ENCODE measurements around the gene JARID2. TPM values are rescaled to one million over a fixed set of nuclear protein-coding genes. Genes with fewer than 3 reads are reported as not detected.

Gene JARID2
- total RNA-seq, 1 donor from 2014 or later = 48.7 TPM

GRCh38 chr6:15502446-15503345, 256.8 kb downstream of the JARID2 start:
- intact Hi-C loops (cut with micrococcal nuclease) = no loop called here
- peaks cover 69% of the 10 kb centered on the region for H3K36me3 Mint-ChIP-seq (ENCODE audit: low read depth)
- no peaks in the 10 kb centered on the region for H3K27me3 Mint-ChIP-seq
- peaks cover 7% of the 10 kb centered on the region for H3K4me1 Mint-ChIP-seq
- no peak overlapping the region for H3K27ac Mint-ChIP-seq
- H3K9me3 Mint-ChIP-seq = no peaks in the 10 kb centered on the region
- no peak overlapping the region for H3K4me3 Mint-ChIP-seq
- DNase-seq = no peak

GRCh38 chr6:15503346-15503680, 257.4 kb downstream of the JARID2 start:
- peaks cover 4% of the 10 kb centered on the region for H3K4me1 Mint-ChIP-seq
- H3K9me3 Mint-ChIP-seq = no peaks in the 10 kb centered on the region
- DNase-seq = no peak
- intact Hi-C loops (cut with micrococcal nuclease) = no loop called here
- peaks cover 65% of the 10 kb centered on the region for H3K36me3 Mint-ChIP-seq (ENCODE audit: low read depth)
- no peak overlapping the region for H3K4me3 Mint-ChIP-seq
- no peaks in the 10 kb centered on the region for H3K27me3 Mint-ChIP-seq
- peak overlapping the region; percentile 29 for H3K27ac Mint-ChIP-seq

DNA sequence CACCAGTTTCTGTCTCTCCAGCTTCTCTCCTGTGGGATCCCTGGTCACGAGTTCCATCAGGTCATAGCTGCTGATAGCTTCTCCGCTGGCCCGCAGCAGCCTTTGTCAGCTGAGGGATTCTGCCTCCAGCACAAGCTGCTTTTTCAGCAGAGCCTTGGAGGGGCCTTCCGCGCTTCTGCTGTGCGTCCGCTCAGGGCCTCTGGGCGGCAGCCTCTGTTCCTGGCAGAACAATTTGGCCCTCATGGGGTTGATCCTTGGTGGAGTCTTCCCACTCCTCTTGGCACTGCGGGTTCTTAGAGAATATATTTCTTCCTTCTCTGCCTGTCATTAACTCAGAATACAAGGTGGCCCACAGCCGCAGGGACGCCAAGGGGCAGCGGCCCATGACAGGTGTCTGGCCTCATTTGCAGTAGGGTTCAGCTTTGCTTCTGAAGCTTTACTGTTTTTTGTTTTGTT, 258.2 kb downstream of the JARID2 start:
- intact Hi-C loops (cut with micrococcal nuclease) = no loop called here
- H3K4me3 Mint-ChIP-seq = no peak overlapping the region
- no peak for DNase-seq
- H3K27me3 Mint-ChIP-seq = no peaks in the 10 kb centered on the region
- peaks cover 4% of the 10 kb centered on the region for H3K4me1 Mint-ChIP-seq
- no peaks in the 10 kb centered on the region for H3K9me3 Mint-ChIP-seq
- H3K27ac Mint-ChIP-seq = peak overlapping the region; percentile 53
- H3K36me3 Mint-ChIP-seq (ENCODE audit: low read depth) = peaks cover 69% of the 10 kb centered on the region

DNA sequence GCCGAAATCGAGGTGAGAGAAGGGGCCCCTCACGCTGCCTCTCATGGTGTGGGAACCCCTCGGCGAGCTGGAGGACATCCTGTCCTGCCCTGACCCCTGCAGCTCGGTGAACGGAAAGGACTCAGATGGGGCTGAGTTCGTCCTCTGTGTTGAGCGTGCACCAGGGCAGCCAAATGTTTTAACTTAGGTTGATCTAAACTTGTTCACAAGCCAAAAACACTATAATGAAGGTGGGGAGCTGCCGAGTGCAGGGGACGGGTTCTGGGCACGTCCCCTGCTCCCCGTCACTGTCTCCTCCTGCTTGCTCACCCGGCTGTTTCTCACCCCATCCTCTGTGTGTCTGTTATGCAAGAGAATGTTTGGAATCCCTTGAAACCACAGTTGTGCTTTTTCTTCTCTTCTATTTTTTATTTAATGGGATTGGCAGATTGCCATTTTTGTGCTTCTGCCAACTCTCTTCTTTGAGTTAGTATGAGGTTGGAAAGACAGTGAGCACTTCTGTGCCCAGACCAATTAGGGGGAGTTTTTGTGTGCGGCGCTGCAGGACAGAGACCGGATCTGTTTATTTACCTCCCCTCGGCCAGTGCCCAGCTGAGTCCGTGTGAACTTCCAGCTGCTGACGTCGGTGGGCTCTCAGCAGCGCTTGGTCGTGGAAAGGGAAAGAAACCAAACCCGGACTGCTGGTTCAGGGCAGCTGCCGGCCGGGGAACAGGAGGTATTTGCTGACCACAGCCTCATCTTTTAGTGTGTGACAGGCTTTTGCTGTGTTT, 258.9 kb downstream of the JARID2 start:
- no peak overlapping the region for H3K4me3 Mint-ChIP-seq

DNA sequence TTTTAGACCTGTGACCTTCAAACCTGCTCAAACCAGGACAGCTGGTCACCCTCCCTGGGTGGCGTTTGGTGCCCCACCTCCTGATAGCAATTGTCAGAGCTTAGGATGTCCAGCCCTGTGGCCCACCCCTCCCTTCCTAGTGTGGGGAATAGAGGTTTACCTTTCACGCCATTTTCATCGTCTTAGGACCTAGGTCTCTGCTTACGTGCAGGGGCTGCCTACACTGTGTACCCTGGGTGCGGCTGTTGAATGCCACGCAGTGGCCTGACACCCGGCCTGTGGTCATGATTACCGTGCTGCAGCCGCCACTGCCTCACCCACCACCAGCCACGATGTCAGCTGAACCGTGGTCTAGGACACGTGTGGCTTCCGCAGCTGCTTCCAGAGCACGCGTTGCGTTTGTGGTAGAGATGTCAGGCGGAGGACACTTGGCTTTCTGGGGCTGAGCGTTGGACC, 259.6 kb downstream of the JARID2 start:
- Mint-ChIP-seq H3K36me3 (ENCODE audit: low read depth) (peaks cover 68% of the 10 kb centered on the region), H3K4me1 (peaks cover 2% of the 10 kb centered on the region), H3K9me3 (no peaks in the 10 kb centered on the region), H3K27ac (no peak overlapping the region), H3K27me3 (no peaks in the 10 kb centered on the region), H3K4me3 (no peak overlapping the region)
- intact Hi-C loops (cut with micrococcal nuclease) = no loop called here
- no peak for DNase-seq

More for the DNA sequence above, 258.9 kb downstream of the JARID2 start:
- DNase-seq = no peak
- H3K4me1 Mint-ChIP-seq = peaks cover 4% of the 10 kb centered on the region
- H3K36me3 Mint-ChIP-seq (ENCODE audit: low read depth) = peaks cover 70% of the 10 kb centered on the region
- H3K9me3 Mint-ChIP-seq = no peaks in the 10 kb centered on the region
- H3K27ac Mint-ChIP-seq = peak overlapping the region; percentile 15
- H3K27me3 Mint-ChIP-seq = no peaks in the 10 kb centered on the region
- intact Hi-C loops (cut with micrococcal nuclease) = no loop called here

GRCh38 chr6:15506066-15506465, 260.2 kb downstream of the JARID2 start:
- H3K36me3 Mint-ChIP-seq (ENCODE audit: low read depth) = peaks cover 68% of the 10 kb centered on the region
- no peak overlapping the region for H3K4me3 Mint-ChIP-seq
- H3K27ac Mint-ChIP-seq = no peak overlapping the region
- peaks cover 2% of the 10 kb centered on the region for H3K4me1 Mint-ChIP-seq
- H3K27me3 Mint-ChIP-seq = no peaks in the 10 kb centered on the region
- intact Hi-C loops (cut with micrococcal nuclease) = no loop called here
- no peaks in the 10 kb centered on the region for H3K9me3 Mint-ChIP-seq
- DNase-seq = no peak

GRCh38 chr6:15507221-15507620, 261.4 kb downstream of the JARID2 start:
- Mint-ChIP-seq H3K27ac (no peak overlapping the region), H3K4me1 (peaks cover 2% of the 10 kb centered on the region), H3K27me3 (no peaks in the 10 kb centered on the region), H3K9me3 (no peaks in the 10 kb centered on the region), H3K36me3 (ENCODE audit: low read depth) (peaks cover 64% of the 10 kb centered on the region), H3K4me3 (no peak overlapping the region)
- intact Hi-C loops (cut with micrococcal nuclease) = no loop called here
- no peak for DNase-seq

DNA sequence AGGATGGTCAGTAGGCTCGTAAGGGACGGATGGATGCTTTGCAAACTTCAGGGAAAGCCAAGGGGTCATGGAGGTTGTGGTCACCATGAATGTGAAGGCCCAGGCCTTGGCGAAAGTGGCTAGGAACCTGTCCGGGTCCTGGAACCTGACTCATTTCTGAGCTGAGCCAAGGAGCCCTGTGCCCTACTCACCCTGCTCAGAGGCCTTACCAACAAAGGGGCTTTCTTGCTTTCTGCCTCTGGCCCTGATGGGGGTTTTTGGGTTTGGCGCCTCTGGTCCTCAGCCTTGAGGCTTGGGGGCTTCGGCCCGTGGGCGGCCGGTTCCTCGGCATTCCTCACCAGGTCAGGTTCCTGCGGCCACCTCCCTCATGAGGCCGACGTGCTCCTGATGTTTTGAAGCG, 261.9 kb downstream of the JARID2 start:
- Mint-ChIP-seq H3K4me3 (no peak overlapping the region), H3K36me3 (ENCODE audit: low read depth) (peaks cover 64% of the 10 kb centered on the region), H3K4me1 (peaks cover 2% of the 10 kb centered on the region)

DNA sequence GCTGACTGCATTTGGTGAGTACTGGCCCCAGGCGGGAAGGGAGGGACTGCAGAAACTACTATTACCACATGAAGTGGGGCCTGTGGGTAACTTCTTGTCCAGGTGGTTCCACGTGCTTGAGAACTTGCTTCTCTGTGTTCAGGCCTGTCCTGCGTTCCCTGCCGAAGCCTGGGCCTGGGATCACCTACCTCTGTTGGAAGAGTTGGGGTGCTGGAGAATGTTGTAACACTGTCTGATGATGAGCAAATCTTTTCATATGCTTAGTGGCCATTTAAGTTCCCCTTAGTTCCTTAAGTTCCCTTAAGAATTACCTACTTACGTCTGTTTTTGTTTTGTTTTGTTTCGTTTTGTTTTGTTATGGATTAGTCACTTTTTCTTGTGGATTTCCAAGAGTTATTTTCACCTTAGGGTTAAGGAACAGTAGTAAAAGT, 262.6 kb downstream of the JARID2 start:
- Mint-ChIP-seq H3K27ac (peak overlapping the region; percentile 54), H3K4me3 (no peak overlapping the region), H3K9me3 (no peaks in the 10 kb centered on the region), H3K27me3 (no peaks in the 10 kb centered on the region), H3K36me3 (ENCODE audit: low read depth) (peaks cover 63% of the 10 kb centered on the region), H3K4me1 (peaks cover 2% of the 10 kb centered on the region)
- DNase-seq = no peak
- intact Hi-C loops (cut with micrococcal nuclease) = no loop called here

More for the DNA sequence above, 261.9 kb downstream of the JARID2 start:
- intact Hi-C loops (cut with micrococcal nuclease) = no loop called here
- no peak for DNase-seq
- H3K27me3 Mint-ChIP-seq = no peaks in the 10 kb centered on the region
- no peaks in the 10 kb centered on the region for H3K9me3 Mint-ChIP-seq
- no peak overlapping the region for H3K27ac Mint-ChIP-seq

- Mint-ChIP-seq H3K4me1 (peaks cover 2% of the 10 kb centered on the region), H3K9me3 (no peaks in the 10 kb centered on the region), H3K27ac (no peak overlapping the region), H3K27me3 (no peaks in the 10 kb centered on the region), H3K36me3 (ENCODE audit: low read depth) (peaks cover 64% of the 10 kb centered on the region), H3K4me3 (no peak overlapping the region)
- no peak for DNase-seq
- intact Hi-C loops (cut with micrococcal nuclease) = no loop called here
Observed at GRCh38 chr6:15508931-15509330, 263.1 kb downstream of the JARID2 start.

- DNase-seq = no peak
- intact Hi-C loops (cut with micrococcal nuclease) = no loop called here
- Mint-ChIP-seq H3K27me3 (no peaks in the 10 kb centered on the region), H3K4me1 (peaks cover 2% of the 10 kb centered on the region), H3K36me3 (ENCODE audit: low read depth) (peaks cover 64% of the 10 kb centered on the region), H3K4me3 (no peak overlapping the region), H3K9me3 (no peaks in the 10 kb centered on the region), H3K27ac (peak overlapping the region; percentile 60)
Observed at GRCh38 chr6:15509335-15509933, 263.6 kb downstream of the JARID2 start.

DNA sequence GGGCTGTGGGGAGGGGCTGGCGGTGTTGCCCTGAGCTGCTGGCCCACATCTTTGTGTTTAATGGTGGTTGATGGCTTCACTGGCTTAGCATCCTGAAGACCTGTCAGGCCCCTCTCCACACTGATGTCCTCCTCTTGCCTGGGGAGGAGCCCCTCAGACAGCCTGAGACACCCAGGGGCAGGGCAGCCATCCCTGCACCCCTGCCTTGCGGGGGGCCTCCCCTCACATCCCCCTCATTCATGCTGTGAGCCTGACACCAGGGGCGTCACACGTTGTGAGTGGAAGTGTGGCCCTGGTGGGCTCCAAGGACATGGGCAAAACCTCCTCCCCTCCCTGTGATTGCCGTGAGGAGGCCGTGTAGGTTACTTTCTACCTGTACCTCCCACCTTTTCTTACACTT, 264.3 kb downstream of the JARID2 start:
- peaks cover 3% of the 10 kb centered on the region for H3K4me1 Mint-ChIP-seq
- intact Hi-C loops (cut with micrococcal nuclease) = no loop called here
- no peak for DNase-seq
- no peaks in the 10 kb centered on the region for H3K27me3 Mint-ChIP-seq
- H3K4me3 Mint-ChIP-seq = no peak overlapping the region
- peaks cover 66% of the 10 kb centered on the region for H3K36me3 Mint-ChIP-seq (ENCODE audit: low read depth)
- no peaks in the 10 kb centered on the region for H3K9me3 Mint-ChIP-seq
- peak overlapping the region; percentile 41 for H3K27ac Mint-ChIP-seq

DNA sequence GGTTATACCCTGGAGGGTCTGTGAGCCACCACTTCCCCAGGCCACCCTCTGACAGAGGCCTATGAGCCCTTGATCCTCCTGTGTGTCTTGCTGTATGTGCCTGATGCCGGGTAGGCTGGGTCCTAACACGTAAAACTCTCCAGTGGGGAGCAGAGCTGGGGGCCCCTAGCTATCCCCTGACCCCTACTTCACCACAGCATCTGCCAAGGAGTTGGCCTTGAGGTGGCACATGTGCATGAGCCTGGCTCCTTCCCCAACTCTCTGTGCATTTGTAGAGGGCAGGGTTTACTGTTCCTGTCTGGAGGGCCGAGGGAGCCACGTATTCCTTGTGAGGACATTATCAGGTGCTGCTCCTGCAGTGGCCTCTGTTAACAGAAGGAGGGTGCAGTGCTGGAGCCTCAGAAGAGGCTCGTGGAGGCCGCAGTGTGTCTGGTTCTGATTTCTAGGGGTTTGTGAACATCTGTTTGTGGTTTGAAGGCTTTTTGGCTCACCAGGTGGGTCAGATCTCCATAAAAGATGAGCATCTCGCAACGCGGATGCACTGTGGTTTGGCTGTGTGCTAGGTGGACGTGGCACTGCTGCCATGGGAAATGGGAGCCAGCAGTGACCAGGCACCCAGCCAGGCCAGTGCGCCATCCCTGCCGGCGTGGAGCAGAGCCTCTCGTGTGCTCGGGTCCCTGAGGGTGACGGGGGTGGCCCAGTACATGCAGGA, 264.8 kb downstream of the JARID2 start:
- peak overlapping the region; percentile 45 for H3K27ac Mint-ChIP-seq
- H3K36me3 Mint-ChIP-seq (ENCODE audit: low read depth) = peaks cover 68% of the 10 kb centered on the region
- intact Hi-C loops (cut with micrococcal nuclease) = no loop called here
- H3K4me1 Mint-ChIP-seq = peaks cover 5% of the 10 kb centered on the region
- H3K4me3 Mint-ChIP-seq = no peak overlapping the region
- no peaks in the 10 kb centered on the region for H3K27me3 Mint-ChIP-seq
- H3K9me3 Mint-ChIP-seq = no peaks in the 10 kb centered on the region
- DNase-seq = no peak

All from activated CD4-positive, alpha-beta T cell treated with anti-CD3 and anti-CD28 coated beads, Interleukin-2, amount 10 ng/mL, durations not matched to agents 24 days and 14 days (primary cell).